Osteoblast (primary cell): Measurements from ENCODE around the gene SLC17A8. TPM values are rescaled to one million over a fixed set of nuclear protein-coding genes. Genes with fewer than 3 reads are reported as not detected.

Source experiments
- DNase-seq: peaks from one replicate; pipeline ENCODE4 v3.0.0; 2011; ENCODE audit warnings: low spot score, mixed read lengths; ENCODE audit not compliant: insufficient read length; ENCODE audit errors: missing footprints
- H2AFZ ChIP-seq: 2 replicates; pipeline ENCODE4 v1.6.0; 2011; ENCODE audit warnings: mild to moderate bottlenecking, low read length
- H3K27ac ChIP-seq: 2 replicates; pipeline ENCODE4 v1.5.1; 2011; ENCODE audit warnings: mild to moderate bottlenecking, low read depth, low read length, moderate library complexity
- H3K27me3 ChIP-seq: 2 replicates; pipeline ENCODE4 v1.6.0; 2012; ENCODE audit warnings: mild to moderate bottlenecking, control low read depth, inconsistent platforms, low read length, moderate library complexity; ENCODE audit not compliant: insufficient read depth
- H3K36me3 ChIP-seq: 2 replicates; pipeline ENCODE4 v1.5.1; 2011; ENCODE audit warnings: mild to moderate bottlenecking, low read length, control low read depth, moderate library complexity; ENCODE audit not compliant: insufficient read depth
- H3K4me1 ChIP-seq: 2 replicates; pipeline ENCODE4 v1.5.1; 2011; ENCODE audit warnings: mild to moderate bottlenecking, low read length, control low read depth, moderate library complexity; ENCODE audit not compliant: insufficient read depth
- H3K4me2 ChIP-seq: 2 replicates; pipeline ENCODE4 v1.6.0; 2011; ENCODE audit warnings: mild to moderate bottlenecking, low read length; ENCODE audit not compliant: insufficient read depth
- H3K4me3 ChIP-seq: fragments of 200-600 bp; sonication (generic); 3 replicates; pipeline ENCODE4 v1.5.1; 2012; ENCODE audit warnings: mild to moderate bottlenecking, low read length, inconsistent platforms; ENCODE audit not compliant: insufficient read depth
- H3K79me2 ChIP-seq: 2 replicates; pipeline ENCODE4 v1.6.0; 2012; ENCODE audit warnings: mild to moderate bottlenecking, low read length, control low read depth, inconsistent platforms; ENCODE audit not compliant: insufficient read depth
- H3K9me3 ChIP-seq: 2 replicates; pipeline ENCODE4 v1.5.1; 2011; ENCODE audit warnings: low read depth, low read length, control low read depth
- H4K20me1 ChIP-seq: 2 replicates; pipeline ENCODE4 v1.6.0; 2012; ENCODE audit warnings: mild to moderate bottlenecking, low read length, control low read depth; ENCODE audit not compliant: insufficient read depth
- total RNA-seq: library from RNA; depleted of rRNA; stranded (reverse); fragments of >200 nt; gene quantifications from 2 replicates; pipeline ENCODE4 v1.2.3, GENCODE V29; 2012
- TF ChIP-seq, protein P1 (sequence below): IDR thresholded peaks from 2 replicates; pipeline ENCODE4 v1.5.1; 2011; ENCODE audit warnings: mild to moderate bottlenecking, low read depth, low read length, moderate library complexity; ENCODE audit errors: extremely low read depth

The SLC17A8 gene
- total RNA-seq, 1 donor = not detected

DNA sequence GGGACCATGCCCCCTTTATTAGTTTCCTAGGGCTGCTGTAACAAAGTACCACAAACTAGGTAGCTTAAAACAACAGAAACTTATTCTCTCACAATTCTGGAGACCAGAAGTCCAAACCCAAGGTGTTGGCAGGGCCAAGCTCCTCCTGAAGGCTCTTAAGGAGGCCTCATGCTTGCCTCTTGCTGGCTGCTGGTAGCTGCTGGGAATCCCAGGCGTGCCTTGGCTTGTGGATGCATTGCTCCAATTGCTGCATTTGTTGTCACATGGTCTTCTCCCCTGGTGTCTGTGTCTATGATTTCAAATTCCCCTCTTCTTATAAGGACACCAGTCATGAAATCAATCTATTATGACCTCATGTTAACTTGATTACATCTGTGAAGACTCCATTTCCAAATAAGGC is 11.2 kb downstream of the SLC17A8 start:
- Histone ChIP-seq H3K4me3 (no peak overlapping the region), H3K27ac (no peak overlapping the region), H3K9me3 (no peaks in the 10 kb centered on the region), H3K27me3 (no peaks in the 10 kb centered on the region), H3K4me1 (no peaks in the 10 kb centered on the region), H2AFZ (no peak overlapping the region), H3K4me2 (no peak overlapping the region), H4K20me1 (no peaks in the 10 kb centered on the region), H3K79me2 (no peaks in the 10 kb centered on the region), H3K36me3 (no peaks in the 10 kb centered on the region)
- TF ChIP-seq, protein P1, sequence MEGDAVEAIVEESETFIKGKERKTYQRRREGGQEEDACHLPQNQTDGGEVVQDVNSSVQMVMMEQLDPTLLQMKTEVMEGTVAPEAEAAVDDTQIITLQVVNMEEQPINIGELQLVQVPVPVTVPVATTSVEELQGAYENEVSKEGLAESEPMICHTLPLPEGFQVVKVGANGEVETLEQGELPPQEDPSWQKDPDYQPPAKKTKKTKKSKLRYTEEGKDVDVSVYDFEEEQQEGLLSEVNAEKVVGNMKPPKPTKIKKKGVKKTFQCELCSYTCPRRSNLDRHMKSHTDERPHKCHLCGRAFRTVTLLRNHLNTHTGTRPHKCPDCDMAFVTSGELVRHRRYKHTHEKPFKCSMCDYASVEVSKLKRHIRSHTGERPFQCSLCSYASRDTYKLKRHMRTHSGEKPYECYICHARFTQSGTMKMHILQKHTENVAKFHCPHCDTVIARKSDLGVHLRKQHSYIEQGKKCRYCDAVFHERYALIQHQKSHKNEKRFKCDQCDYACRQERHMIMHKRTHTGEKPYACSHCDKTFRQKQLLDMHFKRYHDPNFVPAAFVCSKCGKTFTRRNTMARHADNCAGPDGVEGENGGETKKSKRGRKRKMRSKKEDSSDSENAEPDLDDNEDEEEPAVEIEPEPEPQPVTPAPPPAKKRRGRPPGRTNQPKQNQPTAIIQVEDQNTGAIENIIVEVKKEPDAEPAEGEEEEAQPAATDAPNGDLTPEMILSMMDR = no peak
- DNase-seq = no peak

DNA sequence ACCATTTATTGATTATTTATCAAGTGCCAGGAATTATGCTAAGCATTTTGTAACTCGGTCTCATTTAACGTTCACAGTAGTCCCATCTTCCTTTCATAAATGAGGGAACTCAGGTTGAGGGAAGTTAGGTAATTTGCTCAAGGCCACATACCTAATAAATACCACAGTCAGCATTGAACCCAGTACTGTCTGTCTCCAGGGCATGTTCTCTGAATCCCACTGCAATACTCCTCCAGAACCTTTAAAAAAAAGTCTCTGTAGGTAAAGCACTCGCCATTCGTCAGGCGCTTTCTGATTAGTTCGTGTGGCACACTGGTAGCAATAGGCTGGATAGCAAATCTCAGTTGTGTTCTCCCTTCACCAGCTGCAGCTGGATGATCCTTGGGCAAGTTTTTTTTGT is 14.3 kb downstream of the SLC17A8 start:
- no peaks in the 10 kb centered on the region for H3K79me2 ChIP-seq
- no peak for DNase-seq
- no peaks in the 10 kb centered on the region for H3K4me1 ChIP-seq
- no peaks in the 10 kb centered on the region for H3K27me3 ChIP-seq
- H3K36me3 ChIP-seq = no peaks in the 10 kb centered on the region
- no peaks in the 10 kb centered on the region for H3K9me3 ChIP-seq
- H3K27ac ChIP-seq = no peak overlapping the region
- no peak overlapping the region for H3K4me2 ChIP-seq
- TF ChIP-seq, protein P1 = no peak
- no peaks in the 10 kb centered on the region for H4K20me1 ChIP-seq
- no peak overlapping the region for H3K4me3 ChIP-seq
- no peak overlapping the region for H2AFZ ChIP-seq

GRCh38 chr12:100372853-100373640 is 16.2 kb downstream of the SLC17A8 start:
- no peaks in the 10 kb centered on the region for H3K36me3 ChIP-seq
- no peak overlapping the region for H3K4me2 ChIP-seq
- no peak overlapping the region for H2AFZ ChIP-seq
- TF ChIP-seq, protein P1 = no peak
- no peaks in the 10 kb centered on the region for H3K4me1 ChIP-seq
- no peaks in the 10 kb centered on the region for H3K79me2 ChIP-seq
- no peaks in the 10 kb centered on the region for H4K20me1 ChIP-seq
- H3K27ac ChIP-seq = no peak overlapping the region
- H3K9me3 ChIP-seq = no peaks in the 10 kb centered on the region
- DNase-seq = no peak
- no peaks in the 10 kb centered on the region for H3K27me3 ChIP-seq
- H3K4me3 ChIP-seq = no peak overlapping the region

DNA sequence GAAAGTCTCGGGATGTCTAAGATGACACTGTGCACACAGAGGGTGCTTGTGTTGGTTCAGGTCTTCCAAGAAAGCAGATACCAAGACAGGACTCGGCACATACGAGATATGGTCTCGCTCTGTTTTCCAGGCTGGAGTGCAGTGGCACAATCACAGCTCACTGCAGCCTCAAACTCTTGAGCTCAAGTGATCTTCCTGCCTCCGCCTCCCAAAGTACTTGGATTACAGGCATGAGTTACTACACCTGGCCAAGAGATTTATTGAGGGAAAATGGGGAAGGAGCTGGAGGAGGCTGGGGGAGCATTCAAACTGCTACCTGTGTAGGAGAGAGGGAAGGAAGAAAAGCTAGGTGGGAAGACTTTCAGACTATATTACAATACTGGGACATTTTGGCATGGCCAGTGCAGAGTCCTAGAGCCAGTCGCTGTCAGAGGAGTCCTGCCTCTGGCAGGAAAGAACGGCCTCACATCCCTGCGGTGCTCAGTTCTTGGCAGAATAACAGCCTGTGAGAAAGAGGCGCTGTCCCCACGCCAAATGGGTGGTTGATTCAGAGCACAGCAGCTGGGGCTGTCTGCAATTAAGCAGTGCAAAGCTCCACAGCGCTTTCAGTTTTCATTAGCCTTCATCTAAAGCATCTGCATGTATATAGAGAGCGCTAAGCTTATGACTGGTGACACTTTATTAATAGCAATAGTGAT is 18.3 kb downstream of the SLC17A8 start:
- Histone ChIP-seq H4K20me1 (no peaks in the 10 kb centered on the region), H2AFZ (no peak overlapping the region), H3K79me2 (no peaks in the 10 kb centered on the region), H3K4me3 (no peak overlapping the region), H3K27ac (no peak overlapping the region), H3K4me1 (no peaks in the 10 kb centered on the region), H3K36me3 (no peaks in the 10 kb centered on the region), H3K27me3 (no peaks in the 10 kb centered on the region), H3K4me2 (peak overlapping the region; percentile 30), H3K9me3 (no peaks in the 10 kb centered on the region)
- peak; percentile 75 for DNase-seq
- TF ChIP-seq, protein P1 = no peak
